WTC11 (cell line): ENCODE measurements around the gene PTPRT. TPM values are rescaled to one million over a fixed set of nuclear protein-coding genes. Genes with fewer than 3 reads are reported as not detected.

Experiments
- ATAC-seq: fragments of 200-7000 bp; cut with Tn5 transposase; 2 replicates; pipeline ENCODE4 v1.10.0; 2021; ENCODE audit warnings: mild to moderate bottlenecking, moderate library complexity
- CTCF ChIA-PET: fragments of 300-600 bp; sonication (Branson Sonifier 250); formaldehyde crosslinking; loops from one replicate; lab custom pipeline; 2021; ENCODE audit warnings: antibody characterized with exemption; lab: Charles Lee
- POLR2A ChIA-PET: fragments of 350-600 bp; sonication (Branson Sonifier 250); formaldehyde crosslinking; loops from one replicate; lab custom pipeline; 2021; ENCODE audit warnings: antibody characterized with exemption; lab: Charles Lee
- DNase-seq: peaks from one replicate; pipeline ENCODE4 v3.0.0; 2021; ENCODE audit warnings: low spot score
- H3K27ac Mint-ChIP-seq: 2 replicates; pipeline ENCODE4 v1.8.0; 2021; ENCODE audit warnings: mixed read lengths
- H3K27me3 Mint-ChIP-seq: 2 replicates; pipeline ENCODE4 v1.8.0; 2021; ENCODE audit warnings: low read depth, mild to moderate bottlenecking, moderate library complexity, mixed read lengths
- H3K36me3 Mint-ChIP-seq: 2 replicates; pipeline ENCODE4 v1.8.0; 2021; ENCODE audit warnings: mixed read lengths
- H3K4me1 Mint-ChIP-seq: 2 replicates; pipeline ENCODE4 v1.8.0; 2022; ENCODE audit warnings: mixed read lengths
- H3K4me3 Mint-ChIP-seq: 2 replicates; pipeline ENCODE4 v1.8.0; 2021; ENCODE audit warnings: mild to moderate bottlenecking, moderate library complexity, mixed read lengths
- H3K9me3 Mint-ChIP-seq: 2 replicates; pipeline ENCODE4 v1.8.0; 2021; ENCODE audit warnings: mixed read lengths
- ATF1 ChIP-seq: sonication (generic); formaldehyde crosslinking; IDR thresholded peaks from 2 replicates; pipeline ENCODE4 v1.8.1; 2023; ENCODE audit warnings: mild to moderate bottlenecking, moderate library complexity, missing genetic modification reagents
- FOXK1 ChIP-seq: sonication (generic); formaldehyde crosslinking; IDR thresholded peaks from 2 replicates; pipeline ENCODE4 v1.8.0; 2022; ENCODE audit warnings: mild to moderate bottlenecking, moderate library complexity, missing genetic modification reagents
- FOXP1 ChIP-seq: sonication (generic); formaldehyde crosslinking; IDR thresholded peaks from 2 replicates; pipeline ENCODE4 v1.8.0; 2022; ENCODE audit warnings: missing genetic modification reagents, mild to moderate bottlenecking, moderate library complexity, borderline replicate concordance
- IRF2 ChIP-seq: sonication (generic); formaldehyde crosslinking; IDR thresholded peaks from 2 replicates; pipeline ENCODE4 v1.8.0; 2022; ENCODE audit warnings: low read depth, missing genetic modification reagents, borderline replicate concordance
- OVOL2 ChIP-seq: fragments of 250-450 bp; sonication (Bioruptor Pico); IDR thresholded peaks from 2 replicates; pipeline ENCODE4 v1.9.0; 2021; ENCODE audit warnings: mild to moderate bottlenecking, borderline replicate concordance
- SP1 ChIP-seq: sonication (generic); formaldehyde crosslinking; conservative IDR thresholded peaks from 2 replicates; pipeline ENCODE4 v1.8.1; 2022; ENCODE audit warnings: missing genetic modification reagents
- ZBTB21 ChIP-seq: sonication (generic); formaldehyde crosslinking; IDR thresholded peaks from 2 replicates; pipeline ENCODE4 v1.8.1; 2023; ENCODE audit warnings: mild to moderate bottlenecking, missing genetic modification reagents, borderline replicate concordance
- total RNA-seq: library from RNA; stranded (reverse); gene quantifications from 3 replicates; pipeline ENCODE4 v1.2.3, GENCODE V29; 2021
- TF ChIP-seq, protein P1 (sequence below): sonication (generic); formaldehyde crosslinking; IDR thresholded peaks from 2 replicates; pipeline ENCODE4 v1.8.1; 2022; ENCODE audit warnings: missing genetic modification reagents, borderline replicate concordance
- TF ChIP-seq, protein P2 (sequence below): sonication (generic); formaldehyde crosslinking; IDR thresholded peaks from 2 replicates; pipeline ENCODE4 v1.8.1; 2023; ENCODE audit warnings: mild to moderate bottlenecking, missing genetic modification reagents, borderline replicate concordance
- TF ChIP-seq, protein P3 (sequence below): sonication (generic); formaldehyde crosslinking; IDR thresholded peaks from 2 replicates; pipeline ENCODE4 v1.8.1; 2023; ENCODE audit warnings: mild to moderate bottlenecking, missing genetic modification reagents
- TF ChIP-seq, protein P4 (sequence below): fragments of 250-450 bp; sonication (Bioruptor Pico); IDR thresholded peaks from 2 replicates; pipeline ENCODE4 v1.9.0; 2021; ENCODE audit warnings: moderate library complexity, mild to moderate bottlenecking, inconsistent platforms, borderline replicate concordance
- TF ChIP-seq, protein P5 (sequence below): sonication (generic); formaldehyde crosslinking; IDR thresholded peaks from 2 replicates; pipeline ENCODE4 v1.8.1; 2022; ENCODE audit warnings: mild to moderate bottlenecking, moderate library complexity, missing genetic modification reagents

PTPRT gene
- total RNA-seq, 1 experiment from 2014 or later = 1.1 TPM

DNA sequence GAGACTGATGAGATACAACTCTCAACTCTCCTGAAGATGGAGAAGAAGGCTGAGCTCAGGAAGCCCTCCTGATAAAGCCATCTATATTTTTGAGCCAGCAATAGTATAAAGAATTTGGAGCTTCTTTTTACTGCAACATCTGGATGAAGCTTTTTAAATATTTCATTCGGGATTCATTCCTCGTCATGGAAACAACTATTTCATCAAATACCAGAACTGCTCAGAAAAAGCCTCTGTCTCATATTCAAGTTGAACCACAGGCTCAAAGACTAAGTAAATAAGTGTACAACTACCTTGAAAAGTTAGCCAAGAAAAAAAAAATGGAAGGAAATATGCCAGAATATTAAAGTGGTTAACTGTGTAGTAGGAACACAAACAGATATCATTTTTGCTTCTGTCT lies 37.8 kb downstream of the PTPRT start (continued):
- TF ChIP-seq, protein P1, sequence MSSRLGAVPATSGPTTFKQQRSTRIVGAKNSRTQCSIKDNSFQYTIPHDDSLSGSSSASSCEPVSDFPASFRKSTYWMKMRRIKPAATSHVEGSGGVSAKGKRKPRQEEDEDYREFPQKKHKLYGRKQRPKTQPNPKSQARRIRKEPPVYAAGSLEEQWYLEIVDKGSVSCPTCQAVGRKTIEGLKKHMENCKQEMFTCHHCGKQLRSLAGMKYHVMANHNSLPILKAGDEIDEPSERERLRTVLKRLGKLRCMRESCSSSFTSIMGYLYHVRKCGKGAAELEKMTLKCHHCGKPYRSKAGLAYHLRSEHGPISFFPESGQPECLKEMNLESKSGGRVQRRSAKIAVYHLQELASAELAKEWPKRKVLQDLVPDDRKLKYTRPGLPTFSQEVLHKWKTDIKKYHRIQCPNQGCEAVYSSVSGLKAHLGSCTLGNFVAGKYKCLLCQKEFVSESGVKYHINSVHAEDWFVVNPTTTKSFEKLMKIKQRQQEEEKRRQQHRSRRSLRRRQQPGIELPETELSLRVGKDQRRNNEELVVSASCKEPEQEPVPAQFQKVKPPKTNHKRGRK = no peak
- TF ChIP-seq FOXP1 (CRISPR knock-in tag) = no peak
- TF ChIP-seq, protein P2, sequence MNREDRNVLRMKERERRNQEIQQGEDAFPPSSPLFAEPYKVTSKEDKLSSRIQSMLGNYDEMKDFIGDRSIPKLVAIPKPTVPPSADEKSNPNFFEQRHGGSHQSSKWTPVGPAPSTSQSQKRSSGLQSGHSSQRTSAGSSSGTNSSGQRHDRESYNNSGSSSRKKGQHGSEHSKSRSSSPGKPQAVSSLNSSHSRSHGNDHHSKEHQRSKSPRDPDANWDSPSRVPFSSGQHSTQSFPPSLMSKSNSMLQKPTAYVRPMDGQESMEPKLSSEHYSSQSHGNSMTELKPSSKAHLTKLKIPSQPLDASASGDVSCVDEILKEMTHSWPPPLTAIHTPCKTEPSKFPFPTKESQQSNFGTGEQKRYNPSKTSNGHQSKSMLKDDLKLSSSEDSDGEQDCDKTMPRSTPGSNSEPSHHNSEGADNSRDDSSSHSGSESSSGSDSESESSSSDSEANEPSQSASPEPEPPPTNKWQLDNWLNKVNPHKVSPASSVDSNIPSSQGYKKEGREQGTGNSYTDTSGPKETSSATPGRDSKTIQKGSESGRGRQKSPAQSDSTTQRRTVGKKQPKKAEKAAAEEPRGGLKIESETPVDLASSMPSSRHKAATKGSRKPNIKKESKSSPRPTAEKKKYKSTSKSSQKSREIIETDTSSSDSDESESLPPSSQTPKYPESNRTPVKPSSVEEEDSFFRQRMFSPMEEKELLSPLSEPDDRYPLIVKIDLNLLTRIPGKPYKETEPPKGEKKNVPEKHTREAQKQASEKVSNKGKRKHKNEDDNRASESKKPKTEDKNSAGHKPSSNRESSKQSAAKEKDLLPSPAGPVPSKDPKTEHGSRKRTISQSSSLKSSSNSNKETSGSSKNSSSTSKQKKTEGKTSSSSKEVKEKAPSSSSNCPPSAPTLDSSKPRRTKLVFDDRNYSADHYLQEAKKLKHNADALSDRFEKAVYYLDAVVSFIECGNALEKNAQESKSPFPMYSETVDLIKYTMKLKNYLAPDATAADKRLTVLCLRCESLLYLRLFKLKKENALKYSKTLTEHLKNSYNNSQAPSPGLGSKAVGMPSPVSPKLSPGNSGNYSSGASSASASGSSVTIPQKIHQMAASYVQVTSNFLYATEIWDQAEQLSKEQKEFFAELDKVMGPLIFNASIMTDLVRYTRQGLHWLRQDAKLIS (CRISPR knock-in tag) = no peak

DNA sequence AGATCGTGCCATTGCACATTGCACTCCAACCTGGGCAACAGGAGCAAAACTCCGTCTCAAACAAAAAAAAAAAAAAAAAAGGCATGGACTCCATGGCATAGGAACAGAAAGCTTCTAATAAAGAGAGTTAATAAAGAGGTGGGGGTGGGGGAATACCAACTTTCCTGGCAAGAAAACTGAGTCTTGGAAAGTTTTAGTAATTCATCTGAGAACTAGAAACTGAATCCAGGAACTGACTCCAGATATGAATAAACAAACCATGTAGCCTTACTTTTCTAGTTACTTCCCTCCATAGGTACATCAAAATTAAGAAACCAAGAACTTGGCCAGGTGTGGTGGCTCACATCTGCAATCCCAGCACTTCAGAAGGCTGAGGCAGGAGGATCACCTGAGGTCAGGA lies 38.5 kb downstream of the PTPRT start:
- no peaks in the 10 kb centered on the region for H3K9me3 Mint-ChIP-seq
- TF ChIP-seq, protein P3, sequence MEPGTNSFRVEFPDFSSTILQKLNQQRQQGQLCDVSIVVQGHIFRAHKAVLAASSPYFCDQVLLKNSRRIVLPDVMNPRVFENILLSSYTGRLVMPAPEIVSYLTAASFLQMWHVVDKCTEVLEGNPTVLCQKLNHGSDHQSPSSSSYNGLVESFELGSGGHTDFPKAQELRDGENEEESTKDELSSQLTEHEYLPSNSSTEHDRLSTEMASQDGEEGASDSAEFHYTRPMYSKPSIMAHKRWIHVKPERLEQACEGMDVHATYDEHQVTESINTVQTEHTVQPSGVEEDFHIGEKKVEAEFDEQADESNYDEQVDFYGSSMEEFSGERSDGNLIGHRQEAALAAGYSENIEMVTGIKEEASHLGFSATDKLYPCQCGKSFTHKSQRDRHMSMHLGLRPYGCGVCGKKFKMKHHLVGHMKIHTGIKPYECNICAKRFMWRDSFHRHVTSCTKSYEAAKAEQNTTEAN (CRISPR knock-in tag) = no peak
- TF ChIP-seq, all 79 proteins: peak for 0
- no peak overlapping the region for H3K27ac Mint-ChIP-seq
- DNase-seq (no peak), ATAC-seq (no peak)
- no peaks in the 10 kb centered on the region for H3K4me1 Mint-ChIP-seq
- no peak overlapping the region for H3K4me3 Mint-ChIP-seq
- ChIA-PET CTCF (no interaction called here), POLR2A (no interaction called here)
- peaks cover 3% of the 10 kb centered on the region; the same call in 1 of the 2 replicates for H3K27me3 Mint-ChIP-seq
- H3K36me3 Mint-ChIP-seq = no peaks in the 10 kb centered on the region

DNA sequence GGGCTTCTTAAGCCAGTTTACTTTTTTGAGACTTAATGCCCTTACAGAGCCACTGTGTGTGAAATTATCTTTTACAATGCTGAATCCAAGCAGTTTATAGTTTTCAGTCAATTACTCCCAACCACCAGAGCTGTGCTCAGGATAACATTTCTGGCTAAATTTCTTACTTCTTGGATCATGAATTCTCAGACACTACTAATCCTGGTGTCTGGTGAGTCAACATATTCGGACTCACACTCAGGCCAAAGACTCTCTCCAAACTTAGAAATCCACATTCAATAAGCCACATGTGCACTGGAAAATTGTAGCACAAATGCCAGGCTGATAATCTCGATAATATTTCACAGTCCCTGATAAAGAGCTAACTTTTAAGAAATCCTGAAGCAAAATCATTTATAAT lies 49.0 kb downstream of the PTPRT start:
- no peak for TF ChIP-seq SP1 (CRISPR knock-in tag)
- TF ChIP-seq ATF1 (CRISPR knock-in tag) = no peak
- TF ChIP-seq, protein P4, sequence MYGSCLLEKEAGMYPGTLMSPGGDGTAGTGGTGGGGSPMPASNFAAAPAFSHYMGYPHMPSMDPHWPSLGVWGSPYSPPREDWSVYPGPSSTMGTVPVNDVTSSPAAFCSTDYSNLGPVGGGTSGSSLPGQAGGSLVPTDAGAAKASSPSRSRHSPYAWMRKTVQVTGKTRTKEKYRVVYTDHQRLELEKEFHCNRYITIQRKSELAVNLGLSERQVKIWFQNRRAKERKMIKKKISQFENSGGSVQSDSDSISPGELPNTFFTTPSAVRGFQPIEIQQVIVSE (CRISPR knock-in tag) = no peak
- TF ChIP-seq, protein P1 = no peak
- no peak for TF ChIP-seq ZBTB21 (CRISPR knock-in tag)
- no peak for TF ChIP-seq FOXK1 (CRISPR knock-in tag)
- no peak for TF ChIP-seq OVOL2 (CRISPR knock-in tag)
- no peak for TF ChIP-seq IRF2
- TF ChIP-seq, protein P5, sequence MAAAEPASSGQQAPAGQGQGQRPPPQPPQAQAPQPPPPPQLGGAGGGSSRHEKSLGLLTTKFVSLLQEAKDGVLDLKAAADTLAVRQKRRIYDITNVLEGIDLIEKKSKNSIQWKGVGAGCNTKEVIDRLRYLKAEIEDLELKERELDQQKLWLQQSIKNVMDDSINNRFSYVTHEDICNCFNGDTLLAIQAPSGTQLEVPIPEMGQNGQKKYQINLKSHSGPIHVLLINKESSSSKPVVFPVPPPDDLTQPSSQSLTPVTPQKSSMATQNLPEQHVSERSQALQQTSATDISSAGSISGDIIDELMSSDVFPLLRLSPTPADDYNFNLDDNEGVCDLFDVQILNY = no peak
- Mint-ChIP-seq H3K4me1 (peaks cover 9% of the 10 kb centered on the region; the same call in 1 of the 2 replicates), H3K36me3 (no peaks in the 10 kb centered on the region), H3K9me3 (no peaks in the 10 kb centered on the region), H3K27ac (no peak overlapping the region), H3K27me3 (no peaks in the 10 kb centered on the region; the same call in 1 of the 2 replicates), H3K4me3 (no peak overlapping the region)
- DNase-seq = no peak
- ChIA-PET POLR2A (no interaction called here), CTCF (no interaction called here)
- ATAC-seq = no peak
